NCI-H2081 treated with DMSO at 0.1 percent for 48 hours (cell line): Measurements from ENCODE around the gene WDR19.
A peak's percentile ranks its signal among the peaks of the same experiment; 100 is the strongest.

ENCODE experiments used
- DNase-seq: peaks from one replicate; lab custom pipeline; 2025; lab: John Stamatoyannopoulos, UW

WDR19 gene

GRCh38 chr4:39303871-39304270 is 121.5 kb downstream of the WDR19 start:
- DNase-seq: no peak

GRCh38 chr4:39304651-39305050 is 122.3 kb downstream of the WDR19 start:
- DNase-seq: no peak

- DNase-seq: no peak
Observed at GRCh38 chr4:39305912-39306677, 123.8 kb downstream of the WDR19 start.

- no peak for DNase-seq
Observed at GRCh38 chr4:39308611-39309010, 126.3 kb downstream of the WDR19 start.

- peak; percentile 50 for DNase-seq
Observed at GRCh38 chr4:39312816-39313215, 130.5 kb downstream of the WDR19 start.

GRCh38 chr4:39319676-39320075 is 137.3 kb downstream of the WDR19 start:
- DNase-seq: no peak

- no peak for DNase-seq
Observed at GRCh38 chr4:39320381-39321115, 138.2 kb downstream of the WDR19 start.

- DNase-seq: no peak
Observed at GRCh38 chr4:39323821-39324220, 141.5 kb downstream of the WDR19 start.

GRCh38 chr4:39324446-39324845 is 142.1 kb downstream of the WDR19 start:
- DNase-seq: no peak

- no peak for DNase-seq
Observed at GRCh38 chr4:39324897-39325613, 142.7 kb downstream of the WDR19 start.

- no peak for DNase-seq
Observed at GRCh38 chr4:39326468-39326977, 144.2 kb downstream of the WDR19 start.

- DNase-seq: no peak
Observed at GRCh38 chr4:39330353-39330752, 148.0 kb downstream of the WDR19 start.

- no peak for DNase-seq
Observed at GRCh38 chr4:39331191-39331590, 148.9 kb downstream of the WDR19 start.
